HG03097 (cell line): ENCODE results near the gene CRAMP1.

ENCODE experiments used
- ATAC-seq: cut with Tn5 transposase; IDR thresholded peaks from one replicate; pipeline ENCODE4 v1.9.1; 2021; ENCODE audit not compliant: unreplicated experiment, low FRiP score

Gene CRAMP1

GRCh38 chr16:1654505-1655268 is 42.5 kb downstream of the CRAMP1 start:
- no peak for ATAC-seq

GRCh38 chr16:1655269-1655807 is 43.2 kb downstream of the CRAMP1 start:
- ATAC-seq = no peak

GRCh38 chr16:1655909-1656807 is 44.0 kb downstream of the CRAMP1 start:
- ATAC-seq = no peak

- no peak for ATAC-seq
These were observed 44.9 kb downstream of the CRAMP1 start for GRCh38 chr16:1656808-1657617.

GRCh38 chr16:1657841-1658240 is 45.7 kb downstream of the CRAMP1 start:
- no peak for ATAC-seq

- no peak for ATAC-seq
These were observed 46.9 kb downstream of the CRAMP1 start for GRCh38 chr16:1659031-1659430.

GRCh38 chr16:1661826-1662225 is 49.7 kb downstream of the CRAMP1 start:
- no peak for ATAC-seq

GRCh38 chr16:1662543-1662942 is 50.4 kb downstream of the CRAMP1 start:
- no peak for ATAC-seq

- no peak for ATAC-seq
These were observed 53.7 kb downstream of the CRAMP1 start for GRCh38 chr16:1665829-1666228.

- no peak for ATAC-seq
These were observed 54.2 kb downstream of the CRAMP1 start for GRCh38 chr16:1666316-1666715.

GRCh38 chr16:1667271-1667670 is 55.1 kb downstream of the CRAMP1 start:
- no peak for ATAC-seq

GRCh38 chr16:1667916-1668315 is 55.8 kb downstream of the CRAMP1 start:
- ATAC-seq = no peak

- no peak for ATAC-seq
These were observed 56.6 kb downstream of the CRAMP1 start for GRCh38 chr16:1668612-1669319.

GRCh38 chr16:1669698-1670097 is 57.5 kb downstream of the CRAMP1 start:
- ATAC-seq = no peak

GRCh38 chr16:1670371-1670770 is 58.2 kb downstream of the CRAMP1 start:
- no peak for ATAC-seq

GRCh38 chr16:1670866-1671265 is 58.7 kb downstream of the CRAMP1 start:
- ATAC-seq = no peak

GRCh38 chr16:1673424-1674151 is 61.4 kb downstream of the CRAMP1 start:
- ATAC-seq = no peak

GRCh38 chr16:1674306-1674705 is 62.1 kb downstream of the CRAMP1 start:
- ATAC-seq = no peak
